H1 (cell line): ENCODE data around the gene POFUT2. TPM values are rescaled to one million over a fixed set of nuclear protein-coding genes. Genes with fewer than 3 reads are reported as not detected.

Experiments
- CTCF ChIA-PET: fragments of 300-600 bp; sonication (Branson Sonifier 250); formaldehyde crosslinking; loops from one replicate; lab custom pipeline; 2021; ENCODE audit not compliant: partially characterized antibody; lab: Charles Lee
- POLR2A ChIA-PET: fragments of 300-600 bp; sonication (Branson Sonifier 250); formaldehyde crosslinking; loops from one replicate; lab custom pipeline; 2021; ENCODE audit warnings: inconsistent platforms; ENCODE audit not compliant: partially characterized antibody; lab: Charles Lee
- DNase-seq, 2 experiments: peaks; one replicate each; pipeline versions ENCODE4 v3.0.0 to v3.0.0-alpha.2; 2010 to 2022; ENCODE audit warnings: low spot score in 2 of 2, low read depth in 1 of 2, mixed read lengths in 1 of 2
- FAIRE-seq: peaks from 2 replicates; lab custom pipeline; 2011; peaks lifted over from hg19 to GRCh38; lab: Jason Lieb, UNC
- H2AFZ ChIP-seq: 2 replicates; pipeline ENCODE4 v1.8.1; 2012; ENCODE audit warnings: low read length, inconsistent platforms
- H2AK5ac ChIP-seq: 2 replicates; pipeline ENCODE4 v1.6.1; 2013; ENCODE audit warnings: low read depth, low read length
- H2BK120ac ChIP-seq: replicated peaks from 2 replicates; pipeline ENCODE3; 2013; ENCODE audit warnings: low read depth, low read length, inconsistent platforms
- H2BK12ac ChIP-seq: 2 replicates; pipeline ENCODE4 v1.6.1; 2013; ENCODE audit warnings: low read depth, low read length
- H2BK15ac ChIP-seq: 2 replicates; pipeline ENCODE4 v1.6.1; 2013; ENCODE audit warnings: low read length
- H2BK20ac ChIP-seq: 2 replicates; pipeline ENCODE4 v1.6.1; 2013; ENCODE audit warnings: low read length
- H2BK5ac ChIP-seq: 2 replicates; pipeline ENCODE4 v1.6.1; 2013; ENCODE audit warnings: low read depth, low read length
- H3K14ac ChIP-seq: 2 replicates; pipeline ENCODE4 v1.6.1; 2013; ENCODE audit warnings: inconsistent platforms; ENCODE audit not compliant: insufficient read length
- H3K18ac ChIP-seq: 2 replicates; pipeline ENCODE4 v1.6.1; 2013; ENCODE audit warnings: low read length; ENCODE audit errors: extremely low read depth
- H3K23ac ChIP-seq: 2 replicates; pipeline ENCODE4 v1.6.1; 2013; ENCODE audit warnings: inconsistent platforms; ENCODE audit not compliant: insufficient read length
- H3K23me2 ChIP-seq: 2 replicates; pipeline ENCODE4 v1.6.1; 2013; ENCODE audit warnings: low read depth, low read length
- H3K27ac ChIP-seq: 2 replicates; pipeline ENCODE4 v1.6.1; 2011; ENCODE audit warnings: low read depth, low read length, inconsistent platforms
- H3K27me3 ChIP-seq, 4 experiments: replicated peaks in 1 of 4; 1 replicate in 1 of 4; 2 replicates in 3 of 4; pipeline versions ENCODE4 v1.6.1 to v1.8.1; 2011 to 2013; ENCODE audit warnings: low read length in 3 of 4, mild to moderate bottlenecking in 3 of 4, inconsistent platforms in 2 of 4, mixed read lengths in 2 of 4, moderate library complexity in 1 of 4; ENCODE audit not compliant: control insufficient read depth in 3 of 4, insufficient read depth in 3 of 4; ENCODE audit errors: extremely low read depth in 1 of 4
- H3K36me3 ChIP-seq, 4 experiments: 2 replicates each; pipeline versions ENCODE4 v1.6.1 to v1.8.1; 2011 to 2013; ENCODE audit warnings: mild to moderate bottlenecking in 4 of 4, low read length in 3 of 4, moderate library complexity in 2 of 4, control low read depth in 1 of 4, inconsistent platforms in 1 of 4; ENCODE audit not compliant: insufficient read depth in 4 of 4, control insufficient read depth in 2 of 4
- H3K4ac ChIP-seq: replicated peaks from 2 replicates; pipeline ENCODE3; 2013; ENCODE audit warnings: low read length, low read depth, mixed read lengths, inconsistent platforms; ENCODE audit not compliant: insufficient read length
- H3K4me1 ChIP-seq, 4 experiments: replicated peaks in 1 of 4; 1 replicate in 1 of 4; 2 replicates in 3 of 4; pipeline versions ENCODE4 v1.6.1 to v1.8.1; 2011 to 2013; ENCODE audit warnings: low read length in 3 of 4, inconsistent platforms in 2 of 4, mixed read lengths in 1 of 4; ENCODE audit not compliant: insufficient read depth in 4 of 4, control insufficient read depth in 3 of 4
- H3K4me2 ChIP-seq, 2 experiments: 2 replicates each; pipeline versions ENCODE4 v1.6.1 to v1.8.1; 2011 to 2013; ENCODE audit warnings: low read depth in 2 of 2, low read length in 2 of 2, control low read depth in 1 of 2, inconsistent platforms in 1 of 2, mild to moderate bottlenecking in 1 of 2; ENCODE audit not compliant: insufficient read depth in 1 of 2
- H3K4me3 ChIP-seq, 4 experiments: fragments of 200-600, 300-600 bp in 1 of 4; sonication (generic), shearing (Covaris generic), sonication (Bioruptor Twin) in 1 of 4; 2 replicates each; pipeline versions ENCODE4 v1.5.1 to v1.8.1; 2011 to 2016; ENCODE audit warnings: low read length in 4 of 4, low read depth in 3 of 4, control low read depth in 2 of 4, inconsistent platforms in 2 of 4, mild to moderate bottlenecking in 2 of 4, mixed read lengths in 1 of 4, moderate library complexity in 1 of 4; ENCODE audit not compliant: insufficient read depth in 2 of 4; ENCODE audit errors: extremely low read depth in 1 of 4
- H3K56ac ChIP-seq: replicated peaks from 2 replicates; pipeline ENCODE3; 2013; ENCODE audit warnings: low read depth, mild to moderate bottlenecking, mixed read lengths, low read length, inconsistent platforms; ENCODE audit not compliant: insufficient read length
- H3K79me1 ChIP-seq: 2 replicates; pipeline ENCODE4 v1.6.1; 2013; ENCODE audit warnings: low read depth, low read length, control low read depth
- H3K79me2 ChIP-seq, 2 experiments: 2 replicates each; pipeline versions ENCODE4 v1.6.1 to v1.8.1; 2012 to 2013; ENCODE audit warnings: low read length in 2 of 2, mild to moderate bottlenecking in 2 of 2, inconsistent platforms in 1 of 2; ENCODE audit not compliant: insufficient read depth in 2 of 2, control insufficient read depth in 1 of 2
- H3K9ac ChIP-seq, 4 experiments: replicated peaks in 1 of 4; 1 replicate in 1 of 4; 2 replicates in 3 of 4; pipeline versions ENCODE4 v1.6.1 to v1.8.1; 2011 to 2013; ENCODE audit warnings: low read depth in 3 of 4, low read length in 3 of 4, control low read depth in 2 of 4, mild to moderate bottlenecking in 2 of 4, moderate library complexity in 2 of 4, inconsistent platforms in 1 of 4; ENCODE audit errors: extremely low read depth in 1 of 4
- H3K9me3 ChIP-seq, 2 experiments: 2 replicates each; pipeline versions ENCODE4 v1.6.1 to v1.8.1; 2012 to 2013; ENCODE audit warnings: mild to moderate bottlenecking in 2 of 2, moderate library complexity in 2 of 2, control low read depth in 1 of 2, inconsistent platforms in 1 of 2, low read depth in 1 of 2, low read length in 1 of 2, mixed read lengths in 1 of 2; ENCODE audit not compliant: insufficient read depth in 2 of 2
- H4K20me1 ChIP-seq, 2 experiments: replicated peaks in 1 of 2; 2 replicates each; pipeline versions ENCODE3 to v1.8.1; 2011 to 2013; ENCODE audit warnings: inconsistent platforms in 2 of 2, low read length in 2 of 2, mild to moderate bottlenecking in 1 of 2; ENCODE audit not compliant: insufficient read depth in 2 of 2, control insufficient read depth in 1 of 2
- H4K5ac ChIP-seq: 2 replicates; pipeline ENCODE4 v1.6.1; 2013; ENCODE audit warnings: low read length, low read depth, mixed read lengths, inconsistent platforms; ENCODE audit not compliant: insufficient read length
- H4K8ac ChIP-seq: 2 replicates; pipeline ENCODE4 v1.8.0; 2013; ENCODE audit warnings: mild to moderate bottlenecking, moderate library complexity, low read length, inconsistent platforms; ENCODE audit not compliant: insufficient read depth; ENCODE audit errors: extremely low read depth
- H4K91ac ChIP-seq: replicated peaks from 2 replicates; pipeline ENCODE3; 2013; ENCODE audit warnings: low read length, mixed read lengths, inconsistent platforms; ENCODE audit not compliant: insufficient read length
- JUND ChIP-seq: IDR thresholded peaks from 2 replicates; pipeline ENCODE4 v1.6.1; 2011; ENCODE audit warnings: mild to moderate bottlenecking, improper control_type of control experiment, low read length
- YY1 ChIP-seq: IDR thresholded peaks from 2 replicates; pipeline ENCODE4 v1.6.1; 2011; ENCODE audit warnings: low read depth, mild to moderate bottlenecking, low read length
- WGBS, 2 experiments: shearing (Covaris generic) in 1 of 2; methylation state at CpG; one replicate each; pipeline versions ENCODE4 v1.1.6 to v1.1.7; 2013 to 2015; ENCODE audit warnings: low lambda C conversion rate in 2 of 2, mixed read lengths in 2 of 2, inconsistent platforms in 1 of 2, low coverage in 1 of 2, missing lambda C conversion rate in 1 of 2; ENCODE audit not compliant: insufficient replicate concordance in 2 of 2, insufficient coverage in 1 of 2, insufficient read length in 1 of 2; ENCODE audit errors: extremely low coverage in 1 of 2, missing lambda C conversion rate in 1 of 2; 5-methylcytosine and 5-hydroxymethylcytosine counted together
- polyA plus RNA-seq, 7 experiments: library from polyadenylated mRNA; depleted of rRNA in 3 of 7; stranded (reverse) in 5 of 7; unstranded in 2 of 7; fragments of >200 nt in 5 of 7; fragments of 200-250 nt in 2 of 7; gene quantifications; 1 replicate in 5 of 7; 2 replicates in 1 of 7; 4 replicates in 1 of 7; pipeline versions ENCODE4 v1.2.1 to v1.2.3, GENCODE V29; 2011 to 2013; ENCODE audit warnings: missing spikeins in 2 of 7, mixed read lengths in 2 of 7
- total RNA-seq: library from RNA; stranded (reverse); fragmentation: NEBNext Ultra II Directional; extraction: Animal tissue kit (Norgen Biotek cat#: 25700); gene quantifications from 2 replicates; pipeline ENCODE4 v1.2.1, GENCODE V29; 2021

Gene POFUT2
- total and polyA plus RNA-seq, 2 of the 8 experiments (the other 6 are each of a cell fraction or from before 2014, with no cell fraction given) = 13.7 to 32.1 TPM

- H2AFZ ChIP-seq = no peak overlapping the region
- H3K4me2 ChIP-seq = no peak overlapping the region
- no peak overlapping the region for H2BK20ac ChIP-seq
- TF ChIP-seq JUND (peak; percentile 46; the same call in 1 of the 2 replicates), YY1 (no peak)
- TF ChIP-seq, all 59 proteins: peak for 1
- Histone ChIP-seq H3K18ac (no peak overlapping the region), H2BK15ac (no peak overlapping the region), H3K4me3 (no peak overlapping the region), H3K4me1 (peaks cover 0 to 19% (median 15%) of the 10 kb centered on the region in 4 experiments; a peak in 6 of 7 replicates), H3K56ac (no peak overlapping the region), H4K5ac (no peak overlapping the region), H2BK5ac (peak overlapping the region; percentile 71; the same call in 1 of the 2 replicates), H2BK120ac (no peak overlapping the region), H3K9ac (no peak overlapping the region; a peak in 2 of 7 replicates), H3K14ac (no peak overlapping the region), H3K23me2 (peaks cover 4% of the 10 kb centered on the region), H2AK5ac (no peak overlapping the region), H3K79me2 (no peaks in the 10 kb centered on the region), H2BK12ac (peak overlapping the region; percentile 75; the same call in 1 of the 2 replicates), H4K8ac (peak overlapping the region; percentile 89; the same call in 1 of the 2 replicates), H3K27me3 (peaks cover 0 to 5% (median 4%) of the 10 kb centered on the region in 4 experiments; a peak in 4 of 7 replicates), H3K9me3 (no peaks in the 10 kb centered on the region), H4K91ac (peak overlapping the region; percentile 51), H3K27ac (no peak overlapping the region), H3K36me3 (no peaks in the 10 kb centered on the region), H3K23ac (no peak overlapping the region), H3K4ac (peak overlapping the region; percentile 13), H4K20me1 (peaks cover 0 to 2% of the 10 kb centered on the region in 2 experiments), H3K79me1 (no peaks in the 10 kb centered on the region)
- 76% methylated on average over 14 of the region's 15 CpGs; no CpG with 5 or more reads in 1 of the 2 experiments for WGBS, 2 experiments
- FAIRE-seq (no peak), DNase-seq (peak in 1 of 2 experiments; percentile 58)
- ChIA-PET POLR2A (interaction anchor here (1.3 to 1.4 kb wide), 2 partner anchors 17 to 77 kb away, joined by 3 to 8 read pairs; no protein-coding TSS in a partner anchor), CTCF (interaction anchor here (0.7 to 1.4 kb wide), 4 partner anchors 29 to 139 kb away, joined by 3 to 5 read pairs (median 4); no protein-coding TSS in a partner anchor)
Measured at GRCh38 chr21:45330075-45330781, 42.5 kb upstream of the POFUT2 start.
